Calu3 (cell line): ENCODE data around the gene AXIN2. TPM values are rescaled to one million over a fixed set of nuclear protein-coding genes. Genes with fewer than 3 reads are reported as not detected.

Source experiments
- BruUV-seq: library from RNA; stranded (reverse); fragments of 400-500 nt; replicated peaks from 2 replicates; lab custom pipeline; 2021; lab: Mats Ljungman, UMichigan
- CTCF ChIA-PET: fragments of 300-600 bp; sonication (Branson Sonifier 250); formaldehyde crosslinking; loops from one replicate; lab custom pipeline; 2022; ENCODE audit warnings: antibody characterized with exemption; lab: Charles Lee
- DNase-seq: peaks from one replicate; pipeline ENCODE4 v3.0.0; 2022
- H3K27ac Mint-ChIP-seq: one replicate; pipeline ENCODE4 v1.8.0; 2022; ENCODE audit warnings: mixed read lengths; ENCODE audit not compliant: unreplicated experiment
- H3K27me3 Mint-ChIP-seq: one replicate; pipeline ENCODE4 v1.8.0; 2022; ENCODE audit warnings: mixed read lengths; ENCODE audit not compliant: unreplicated experiment
- H3K36me3 Mint-ChIP-seq: one replicate; pipeline ENCODE4 v1.8.0; 2022; ENCODE audit warnings: mild to moderate bottlenecking, moderate library complexity, mixed read lengths; ENCODE audit not compliant: insufficient read depth, unreplicated experiment
- H3K4me1 Mint-ChIP-seq: one replicate; pipeline ENCODE4 v1.8.0; 2022; ENCODE audit warnings: mild to moderate bottlenecking, low read depth, mixed read lengths; ENCODE audit not compliant: unreplicated experiment
- H3K4me3 Mint-ChIP-seq: one replicate; pipeline ENCODE4 v1.8.0; 2022; ENCODE audit warnings: mild to moderate bottlenecking, low read depth, moderate library complexity, mixed read lengths; ENCODE audit not compliant: unreplicated experiment
- H3K9me3 Mint-ChIP-seq: one replicate; pipeline ENCODE4 v1.8.0; 2022; ENCODE audit warnings: low read depth, mixed read lengths; ENCODE audit not compliant: unreplicated experiment
- intact Hi-C: fragments of 100-400 bp; cut with micrococcal nuclease; formaldehyde crosslinking; loops from one replicate; pipeline ENCODE4 v1.10.0; 2022; ENCODE audit not compliant: unreplicated experiment
- total RNA-seq: library from RNA; stranded (reverse); gene quantifications from 2 replicates; pipeline ENCODE4 v1.2.3, GENCODE V29; 2022
- TF ChIP-seq, protein P1 (sequence below): fragments of 200-600 bp; IDR thresholded peaks from one replicate; pipeline ENCODE4 v1.8.0; 2022; ENCODE audit warnings: antibody characterized with exemption; ENCODE audit not compliant: unreplicated experiment

Gene AXIN2
- total RNA-seq, 1 experiment from 2014 or later, result 0.45 TPM

DNA sequence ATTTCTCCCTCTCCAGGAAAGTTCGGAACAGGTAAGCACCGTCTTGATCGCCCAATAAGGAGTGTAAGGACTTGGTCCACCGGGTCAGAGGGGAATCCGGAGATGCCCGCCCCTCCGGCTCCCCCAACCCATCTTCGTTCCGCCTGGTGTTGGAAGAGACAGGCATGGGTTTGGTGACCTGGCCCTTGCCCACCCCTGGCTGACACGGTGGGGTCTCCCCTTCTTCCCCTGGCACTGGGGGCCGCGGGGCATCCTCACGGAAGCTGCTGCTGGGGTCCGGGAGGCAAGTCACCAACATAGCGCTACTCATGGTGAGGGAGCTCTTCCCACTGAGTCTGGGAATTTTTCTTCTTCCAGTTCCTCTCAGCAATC is 3.2 kb downstream of the AXIN2 start:
- Mint-ChIP-seq H3K4me3 (no peak overlapping the region), H3K4me1 (peaks cover 10% of the 10 kb centered on the region), H3K36me3 (peaks cover 15% of the 10 kb centered on the region)

DNA sequence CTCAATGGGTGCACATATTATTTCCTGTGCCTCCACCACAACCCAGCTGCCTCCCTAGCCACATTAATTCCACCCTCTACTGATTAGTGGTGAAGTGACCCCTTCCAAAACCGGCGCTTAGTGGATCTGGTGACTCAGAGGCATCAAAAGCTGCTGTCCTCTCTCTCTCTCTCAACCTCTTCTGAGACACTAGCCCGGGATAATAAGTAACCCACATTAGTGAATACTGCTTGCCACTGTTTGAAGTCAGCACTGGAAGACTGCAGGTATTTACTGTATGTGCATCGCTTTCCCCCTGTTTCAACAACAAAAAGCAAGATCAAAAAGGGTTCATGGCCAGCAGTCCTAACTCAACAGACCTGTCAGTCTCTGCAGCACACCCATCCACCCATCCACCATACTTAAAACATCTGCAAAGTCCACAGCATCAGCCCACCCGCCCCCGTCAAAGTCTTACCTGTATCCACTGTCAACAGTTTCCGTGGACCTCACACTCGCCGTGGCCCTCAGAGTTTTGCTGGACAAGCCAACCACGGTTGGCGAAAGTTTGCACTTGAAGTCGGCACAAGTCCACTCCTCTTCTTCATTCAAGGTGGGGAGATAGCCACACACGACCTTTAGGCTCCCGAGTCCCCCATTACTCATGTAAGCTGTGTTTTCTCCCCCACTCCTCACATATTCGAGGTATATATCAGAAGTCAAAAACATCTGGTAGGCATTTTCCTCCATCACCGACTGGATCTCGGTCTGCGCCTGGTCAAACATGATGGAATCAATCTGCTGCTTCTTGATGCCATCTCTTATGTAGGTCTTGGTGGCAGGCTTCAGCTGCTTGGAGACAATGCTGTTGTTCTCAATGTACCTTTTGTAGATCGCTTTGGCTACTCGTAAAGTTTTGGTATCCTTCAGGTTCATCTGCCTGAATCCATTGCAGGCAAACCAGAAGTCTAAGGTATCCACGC is 3.8 kb downstream of the AXIN2 start:
- H3K27me3 Mint-ChIP-seq, result peaks cover 27% of the 10 kb centered on the region

More for the DNA sequence above, 3.2 kb downstream of the AXIN2 start:
- intact Hi-C loops, result loop anchor here (5.0 to 10.0 kb wide), 2 partner anchors 141 to 427 kb away; no protein-coding TSS in a partner anchor
- CTCF ChIA-PET, result interaction anchor here (0.6 kb wide), 1 partner anchor 607 kb away, joined by 3 read pairs; no protein-coding TSS in a partner anchor
- Mint-ChIP-seq H3K27me3 (peaks cover 26% of the 10 kb centered on the region), H3K9me3 (no peaks in the 10 kb centered on the region), H3K27ac (no peak overlapping the region)
- TF ChIP-seq, protein P1, sequence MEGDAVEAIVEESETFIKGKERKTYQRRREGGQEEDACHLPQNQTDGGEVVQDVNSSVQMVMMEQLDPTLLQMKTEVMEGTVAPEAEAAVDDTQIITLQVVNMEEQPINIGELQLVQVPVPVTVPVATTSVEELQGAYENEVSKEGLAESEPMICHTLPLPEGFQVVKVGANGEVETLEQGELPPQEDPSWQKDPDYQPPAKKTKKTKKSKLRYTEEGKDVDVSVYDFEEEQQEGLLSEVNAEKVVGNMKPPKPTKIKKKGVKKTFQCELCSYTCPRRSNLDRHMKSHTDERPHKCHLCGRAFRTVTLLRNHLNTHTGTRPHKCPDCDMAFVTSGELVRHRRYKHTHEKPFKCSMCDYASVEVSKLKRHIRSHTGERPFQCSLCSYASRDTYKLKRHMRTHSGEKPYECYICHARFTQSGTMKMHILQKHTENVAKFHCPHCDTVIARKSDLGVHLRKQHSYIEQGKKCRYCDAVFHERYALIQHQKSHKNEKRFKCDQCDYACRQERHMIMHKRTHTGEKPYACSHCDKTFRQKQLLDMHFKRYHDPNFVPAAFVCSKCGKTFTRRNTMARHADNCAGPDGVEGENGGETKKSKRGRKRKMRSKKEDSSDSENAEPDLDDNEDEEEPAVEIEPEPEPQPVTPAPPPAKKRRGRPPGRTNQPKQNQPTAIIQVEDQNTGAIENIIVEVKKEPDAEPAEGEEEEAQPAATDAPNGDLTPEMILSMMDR, result no peak
- no TSS peak for BruUV-seq
- DNase-seq, result no peak

DNA sequence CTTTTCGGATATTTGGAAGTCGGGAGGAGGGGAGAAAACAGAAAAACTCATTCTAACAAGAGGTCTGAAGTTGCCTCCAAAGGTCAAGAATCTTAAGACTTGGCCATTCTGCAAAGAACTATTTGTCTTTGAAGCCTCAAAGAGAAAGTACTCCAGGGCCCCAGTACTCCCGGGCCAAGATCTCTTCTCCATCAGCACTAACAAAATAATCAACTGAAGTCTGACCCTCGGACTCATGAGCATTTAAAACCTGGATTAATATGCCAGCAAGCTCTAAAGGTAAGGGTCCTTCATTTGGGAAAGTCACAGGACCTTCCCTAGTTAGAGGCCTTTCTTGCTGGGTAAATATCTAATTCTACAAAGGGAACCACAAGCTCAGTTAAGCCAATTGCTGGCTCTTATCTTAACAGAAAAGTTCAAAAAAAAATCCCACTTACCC is 4.5 kb downstream of the AXIN2 start:
- no peak overlapping the region for H3K27ac Mint-ChIP-seq
- no peak for DNase-seq
- peaks cover 9% of the 10 kb centered on the region for H3K36me3 Mint-ChIP-seq
- H3K27me3 Mint-ChIP-seq, result peaks cover 23% of the 10 kb centered on the region
- peaks cover 4% of the 10 kb centered on the region for H3K4me1 Mint-ChIP-seq
- no peaks in the 10 kb centered on the region for H3K9me3 Mint-ChIP-seq
- no TSS peak for BruUV-seq
- CTCF ChIA-PET, result interaction anchor here (0.8 kb wide), 1 partner anchor 616 kb away, joined by 3 read pairs; no protein-coding TSS in a partner anchor
- TF ChIP-seq, protein P1, result no peak
- H3K4me3 Mint-ChIP-seq, result no peak overlapping the region
- intact Hi-C loops, result loop anchor here (2.0 to 10.0 kb wide), 3 partner anchors 140 to 428 kb away; no protein-coding TSS in a partner anchor

More for the DNA sequence above, 3.8 kb downstream of the AXIN2 start:
- Mint-ChIP-seq H3K27ac (no peak overlapping the region), H3K4me1 (peaks cover 10% of the 10 kb centered on the region), H3K4me3 (no peak overlapping the region), H3K9me3 (no peaks in the 10 kb centered on the region), H3K36me3 (peaks cover 15% of the 10 kb centered on the region)
- DNase-seq, result no peak
- TF ChIP-seq, protein P1, result no peak
- no TSS peak for BruUV-seq
- CTCF ChIA-PET, result interaction anchor here (0.8 kb wide), 1 partner anchor 615 kb away, joined by 3 read pairs; no protein-coding TSS in a partner anchor
- intact Hi-C loops, result loop anchor here (2.0 to 10.0 kb wide), 3 partner anchors 140 to 427 kb away; no protein-coding TSS in a partner anchor

DNA sequence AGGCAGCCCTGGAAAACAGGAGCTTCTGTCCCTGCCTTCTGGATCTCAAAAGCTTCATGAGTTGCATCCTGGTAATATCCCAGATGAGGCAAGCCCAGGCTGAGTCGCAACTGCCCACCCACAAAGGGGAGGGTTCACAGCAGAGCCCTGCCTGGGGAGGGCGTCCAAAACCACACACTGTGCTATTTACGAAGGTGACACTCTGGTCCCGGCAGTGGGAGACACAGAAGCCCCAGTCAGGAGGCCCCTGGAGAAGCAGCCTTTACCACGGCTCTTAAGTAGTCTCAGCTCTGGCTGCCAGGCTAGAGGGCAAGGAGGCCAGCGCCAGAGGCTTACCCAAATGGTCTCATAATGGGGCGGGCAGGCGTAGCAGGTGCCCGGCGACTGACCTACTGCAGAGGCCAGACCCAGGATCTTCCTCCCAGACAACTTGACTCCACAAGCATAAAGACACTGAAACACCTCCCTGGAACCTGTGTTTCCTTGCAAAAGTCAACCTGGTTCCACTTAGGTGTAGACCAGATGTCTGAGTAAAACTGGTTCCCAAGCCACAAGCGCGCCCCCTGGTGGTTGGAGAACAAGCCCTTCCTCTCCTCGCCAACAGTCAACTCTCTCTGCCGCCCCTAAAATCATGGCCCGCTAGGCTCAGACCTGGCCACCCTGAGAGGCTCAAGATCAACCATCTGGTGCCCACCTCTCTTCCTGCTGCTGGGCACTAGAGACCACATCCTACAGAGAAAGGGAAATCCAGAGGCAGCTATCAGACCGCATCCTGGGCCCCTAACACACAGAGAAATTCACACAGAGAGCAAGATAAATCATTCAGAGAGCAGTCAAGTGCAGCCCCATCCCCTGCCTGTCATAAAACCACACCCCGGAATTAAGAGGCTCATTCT is 5.2 kb downstream of the AXIN2 start:
- no peaks in the 10 kb centered on the region for H3K4me1 Mint-ChIP-seq
- intact Hi-C loops, result loop anchor here (2.0 to 10.0 kb wide), 3 partner anchors 139 to 429 kb away; no protein-coding TSS in a partner anchor
- TF ChIP-seq, protein P1, result peak; percentile 72
- DNase-seq, result peak; percentile 85
- H3K36me3 Mint-ChIP-seq, result peaks cover 2% of the 10 kb centered on the region
- no peak overlapping the region for H3K4me3 Mint-ChIP-seq
- no peak overlapping the region for H3K27ac Mint-ChIP-seq
- no TSS peak for BruUV-seq
- CTCF ChIA-PET, result interaction anchor here (0.8 kb wide), 1 partner anchor 617 kb away, joined by 3 read pairs; no protein-coding TSS in a partner anchor
- H3K9me3 Mint-ChIP-seq, result no peaks in the 10 kb centered on the region
- H3K27me3 Mint-ChIP-seq, result peaks cover 27% of the 10 kb centered on the region
